Measurements from ENCODE around the gene LILRB2.
A peak's percentile ranks its signal among the peaks of the same experiment; 100 is the strongest.
"Not testable (repeated sequence)": the region's sequence is repeated elsewhere in the genome, so short reads cannot be mapped to it uniquely, and the experiment has no call there.

LILRB2 gene

GRCh38 chr19:54242234-54242633 is 38.7 kb downstream of the LILRB2 start:
- DNase-seq (ENCODE audit: low read depth in 3 of 3, low spot score in 1 of 3), result not testable (repeated sequence)

DNA sequence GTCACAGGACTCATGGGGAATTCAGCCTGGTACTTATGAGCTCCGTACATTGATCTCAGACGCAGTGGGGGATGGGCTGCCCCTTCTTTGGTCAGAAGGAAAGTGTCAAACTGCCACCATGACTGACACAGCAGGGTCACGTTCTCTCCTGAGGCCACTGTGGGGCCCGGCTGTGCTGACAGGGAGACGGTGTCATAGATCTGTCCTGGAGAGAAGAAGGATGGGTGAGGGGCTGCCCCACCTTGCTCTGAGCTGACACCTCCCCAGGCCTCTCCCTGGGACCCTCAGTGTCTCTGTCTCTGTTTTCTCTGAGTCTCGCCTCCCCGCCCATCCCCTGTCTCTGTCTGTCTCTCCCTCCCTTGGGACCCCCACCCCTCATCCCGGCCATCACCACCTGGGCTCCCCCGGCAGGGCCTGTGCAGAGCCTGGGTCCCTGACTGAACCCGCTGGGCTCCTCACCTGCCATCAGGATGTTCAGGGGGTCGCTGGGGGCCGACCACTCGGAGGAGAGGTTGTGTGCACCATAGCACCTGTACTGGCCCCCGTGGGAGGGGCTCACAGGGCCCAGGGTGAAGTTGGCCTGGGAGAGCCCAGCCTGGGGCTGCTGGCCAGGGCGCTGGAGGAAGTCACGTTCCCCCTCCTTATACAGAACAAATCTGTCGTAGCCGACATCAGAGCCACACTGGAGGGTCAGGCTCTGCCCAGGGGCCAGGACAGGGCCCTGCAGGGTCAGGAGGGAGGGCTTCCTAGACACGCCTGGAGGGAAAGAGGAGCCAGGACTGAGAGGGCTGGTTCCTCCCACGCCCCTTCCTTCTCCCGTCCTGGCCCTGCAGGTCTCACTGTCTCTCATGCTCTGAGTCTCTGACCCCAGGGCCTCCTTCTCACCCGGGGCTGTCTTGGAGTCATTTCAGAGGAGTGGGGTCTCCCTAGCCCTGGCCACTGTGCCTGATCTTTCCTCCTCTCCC is 40.3 kb downstream of the LILRB2 start:
- not testable (repeated sequence) for DNase-seq (ENCODE audit: low read depth in 3 of 3, low spot score in 1 of 3)

GRCh38 chr19:54239491-54240371 is 41.2 kb downstream of the LILRB2 start:
- DNase-seq (ENCODE audit: low read depth in 3 of 3, low spot score in 1 of 3), result not testable (repeated sequence)

DNA sequence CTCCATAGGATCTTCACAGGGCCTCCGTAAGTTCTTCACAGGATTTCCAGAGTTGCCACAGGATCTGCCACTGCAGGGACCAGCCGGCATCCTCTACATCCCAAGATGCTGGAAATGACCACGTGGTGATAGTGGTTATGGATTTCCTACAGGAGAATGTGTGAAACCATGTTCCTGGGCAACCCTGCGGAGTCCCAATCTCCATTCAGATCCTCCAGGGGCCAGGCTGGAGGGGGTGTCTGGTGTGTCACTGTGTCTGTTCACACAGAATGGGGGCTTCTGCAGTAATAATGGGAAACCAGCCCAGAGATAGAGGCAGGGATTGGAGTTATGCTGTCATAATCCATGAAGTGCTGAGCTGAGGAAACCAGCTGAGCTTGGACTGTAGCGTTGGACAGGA is 47.0 kb downstream of the LILRB2 start:
- DNase-seq (ENCODE audit: low read depth in 3 of 3, low spot score in 1 of 3), result no peak

GRCh38 chr19:54231077-54231931 is 49.6 kb downstream of the LILRB2 start:
- peak; percentile 63 to 83 (median 70) for DNase-seq (ENCODE audit: low read depth in 3 of 3, low spot score in 1 of 3)

DNA sequence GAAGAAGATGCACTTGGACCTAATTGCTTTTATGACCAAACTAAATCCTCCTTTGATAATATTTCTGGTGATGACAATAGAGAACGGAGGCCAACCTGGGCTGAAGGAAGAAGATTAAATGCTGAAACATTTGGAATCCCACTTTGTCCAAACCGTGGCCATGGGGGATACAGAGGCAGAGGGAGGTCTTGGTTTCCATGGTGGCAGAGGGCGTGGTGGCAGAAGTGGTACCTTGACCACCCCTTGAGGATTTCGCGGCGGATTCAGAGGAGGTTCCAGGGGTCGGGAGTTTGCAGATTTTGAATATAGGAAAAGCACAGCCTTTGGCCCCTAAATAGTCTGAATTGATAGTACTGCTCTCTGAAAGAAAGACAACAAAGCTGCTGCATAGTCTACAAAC is 50.9 kb downstream of the LILRB2 start:
- DNase-seq (ENCODE audit: low read depth in 3 of 3, low spot score in 1 of 3), result no peak

DNA sequence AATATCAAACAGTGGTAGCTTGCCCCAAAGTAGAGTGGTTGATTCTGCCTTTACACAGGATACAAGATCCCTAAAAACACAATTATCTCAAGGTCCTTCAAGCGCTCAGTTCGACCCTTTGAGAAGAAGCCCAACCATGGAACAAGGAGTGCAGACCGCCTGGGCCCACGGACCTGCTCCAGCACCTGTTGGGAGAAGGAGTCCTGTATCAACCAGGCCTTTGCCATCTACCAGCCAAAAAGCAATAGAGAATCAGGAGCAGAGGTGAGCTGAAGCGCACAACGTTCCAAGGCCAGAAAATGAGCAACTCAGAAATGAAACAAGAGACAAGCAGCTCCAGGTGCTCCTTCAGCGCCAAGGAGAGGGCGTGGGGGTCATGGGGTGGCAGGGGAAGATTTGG is 51.8 kb downstream of the LILRB2 start:
- DNase-seq (ENCODE audit: low read depth in 3 of 3, low spot score in 1 of 3), result no peak

DNA sequence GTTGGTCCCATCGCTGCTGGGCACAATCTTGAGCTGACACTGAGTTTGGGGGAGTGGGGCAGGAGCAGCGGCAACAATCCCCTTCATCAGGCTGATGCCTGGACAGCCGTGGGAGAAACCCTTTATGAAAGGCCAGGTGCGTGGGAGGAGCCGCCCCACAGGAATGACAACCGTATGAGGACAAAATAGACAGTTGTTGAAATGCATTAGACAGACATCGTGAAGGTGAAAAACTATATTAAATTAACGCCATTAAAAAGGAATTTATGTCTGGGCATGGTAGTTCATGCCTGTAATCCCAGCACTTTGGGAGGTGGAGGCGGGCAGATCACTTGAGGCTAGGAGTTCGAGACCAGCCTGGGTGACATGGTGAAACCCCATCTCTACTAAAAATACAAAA is 56.3 kb downstream of the LILRB2 start:
- not testable (repeated sequence) for DNase-seq (ENCODE audit: low read depth in 3 of 3, low spot score in 1 of 3)

DNA sequence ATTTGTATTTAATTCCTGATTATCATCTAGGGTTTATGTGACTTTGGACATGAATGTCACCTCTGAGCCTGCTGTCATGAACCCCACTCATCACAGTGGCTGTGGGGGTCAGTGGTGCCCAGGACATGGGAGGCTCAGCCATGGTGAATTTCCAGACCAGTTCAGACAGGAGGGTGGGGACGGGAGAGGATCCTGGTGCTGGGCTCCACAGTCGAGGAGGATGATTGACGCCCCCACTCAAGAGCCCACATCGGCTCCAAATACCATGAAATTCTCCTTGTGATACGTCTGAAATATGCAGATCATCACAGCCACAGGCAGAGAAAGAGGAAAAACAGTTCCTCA is 57.0 kb downstream of the LILRB2 start:
- not testable (repeated sequence) for DNase-seq (ENCODE audit: low read depth in 3 of 3, low spot score in 1 of 3)
